Uterus (tissue), 4 donors: Measurements from ENCODE around the gene ARMC2. TPM values are rescaled to one million over a fixed set of nuclear protein-coding genes. Genes with fewer than 3 reads are reported as not detected.
A peak's percentile ranks its signal among the peaks of the same experiment; 100 is the strongest.

ENCODE experiments used
- DNase-seq, 2 donors: peaks; one replicate each; pipeline ENCODE4 v3.0.0-alpha.2; 2019 to 2020
- H3K27ac ChIP-seq, 2 donors: fragments of 200-600 bp; sonication (generic); 1 replicate in 1 of 2; 2 replicates in 1 of 2; pipeline ENCODE4 v1.5.1; 2016 to 2018
- H3K27me3 ChIP-seq, 2 donors: fragments of 200-600 bp; sonication (generic); one replicate each; pipeline ENCODE4 v1.5.1; 2018 to 2019; ENCODE audit warnings: control low read depth in 1 of 2
- H3K36me3 ChIP-seq, 2 donors: fragments of 200-600 bp; sonication (generic); one replicate each; pipeline ENCODE4 v1.5.1; 2019; ENCODE audit warnings: control low read depth in 1 of 2
- H3K4me1 ChIP-seq, 2 donors: fragments of 200-600 bp; sonication (generic); one replicate each; pipeline ENCODE4 v1.5.1; 2018 to 2019; ENCODE audit warnings: control low read depth in 1 of 2
- H3K4me3 ChIP-seq, 2 donors: fragments of 200-600 bp; sonication (generic); 1 replicate in 1 of 2; 2 replicates in 1 of 2; pipeline ENCODE4 v1.5.1; 2018 to 2019; ENCODE audit warnings: mild to moderate bottlenecking in 1 of 2
- H3K9me3 ChIP-seq, 2 donors: fragments of 200-600 bp; sonication (generic); one replicate each; pipeline ENCODE4 v1.5.1; 2019; ENCODE audit warnings: control low read depth in 1 of 2
- POLR2A ChIP-seq, 2 donors: fragments of 450-650 bp; IDR thresholded peaks; one replicate each; pipeline ENCODE4 v1.6.1; 2016; ENCODE audit warnings: antibody characterized with exemption in 2 of 2, mild to moderate bottlenecking in 1 of 2, moderate library complexity in 1 of 2
- intact Hi-C: fragments of 100-400 bp; cut with DNase I; formaldehyde crosslinking; loops from one replicate; pipeline ENCODE4 v1.15.1; 2023; ENCODE audit warnings: low total_unique reads
- total RNA-seq, 4 donors: library from RNA; depleted of rRNA in 3 of 4; stranded (reverse); fragments of >200 nt in 3 of 4; gene quantifications; one replicate each; pipeline versions ENCODE4 v1.1.0 to v1.2.4, GENCODE V29; 2014 to 2023
- TF ChIP-seq, protein P1 (sequence below), 4 experiments: fragments of 200-600 bp in 2 of 4; fragments of 450-650 bp in 2 of 4; sonication (generic) in 2 of 4; IDR thresholded peaks; one replicate each; pipeline ENCODE4 v1.5.1; 2016 to 2019; ENCODE audit warnings: antibody characterized with exemption in 4 of 4, mild to moderate bottlenecking in 2 of 4, moderate library complexity in 1 of 4
- donor health status: DM: yes; HTN: yes; CAD: no.

The ARMC2 gene
- total RNA-seq, 4 donors from 2014 or later, result 5.1 to 15.1 (median 9.1) TPM; not detected in 1

DNA sequence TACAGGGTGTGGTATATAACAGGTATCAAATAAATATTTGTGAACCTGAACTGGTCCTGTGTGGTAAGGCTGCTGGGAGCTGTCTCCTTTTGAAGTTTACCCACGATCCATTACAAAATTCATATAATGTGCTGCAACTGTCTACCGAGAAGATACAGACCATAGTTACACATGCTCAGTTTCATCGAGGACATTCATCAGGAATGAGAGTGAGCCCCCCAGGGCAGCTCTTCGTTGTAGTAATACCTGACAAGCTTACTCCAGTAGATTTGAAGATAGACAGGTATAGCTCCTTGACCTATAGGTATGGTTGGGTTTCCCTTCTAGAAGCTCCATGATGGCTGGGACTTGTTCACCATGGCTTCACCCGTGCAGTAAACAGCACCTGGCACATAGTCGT, 25.7 kb downstream of the ARMC2 start:
- Histone ChIP-seq H3K4me3 (no peak overlapping the region), H3K27ac (peak overlapping the region; percentile 73 to 84), H3K36me3 (no peaks in the 10 kb centered on the region), H3K9me3 (no peaks in the 10 kb centered on the region), H3K4me1 (no peaks in the 10 kb centered on the region), H3K27me3 (no peaks in the 10 kb centered on the region)
- intact Hi-C loops, result no loop called here
- no peak for TF ChIP-seq POLR2A (IDR thresholded peaks at IDR 0.05)
- TF ChIP-seq, protein P1, sequence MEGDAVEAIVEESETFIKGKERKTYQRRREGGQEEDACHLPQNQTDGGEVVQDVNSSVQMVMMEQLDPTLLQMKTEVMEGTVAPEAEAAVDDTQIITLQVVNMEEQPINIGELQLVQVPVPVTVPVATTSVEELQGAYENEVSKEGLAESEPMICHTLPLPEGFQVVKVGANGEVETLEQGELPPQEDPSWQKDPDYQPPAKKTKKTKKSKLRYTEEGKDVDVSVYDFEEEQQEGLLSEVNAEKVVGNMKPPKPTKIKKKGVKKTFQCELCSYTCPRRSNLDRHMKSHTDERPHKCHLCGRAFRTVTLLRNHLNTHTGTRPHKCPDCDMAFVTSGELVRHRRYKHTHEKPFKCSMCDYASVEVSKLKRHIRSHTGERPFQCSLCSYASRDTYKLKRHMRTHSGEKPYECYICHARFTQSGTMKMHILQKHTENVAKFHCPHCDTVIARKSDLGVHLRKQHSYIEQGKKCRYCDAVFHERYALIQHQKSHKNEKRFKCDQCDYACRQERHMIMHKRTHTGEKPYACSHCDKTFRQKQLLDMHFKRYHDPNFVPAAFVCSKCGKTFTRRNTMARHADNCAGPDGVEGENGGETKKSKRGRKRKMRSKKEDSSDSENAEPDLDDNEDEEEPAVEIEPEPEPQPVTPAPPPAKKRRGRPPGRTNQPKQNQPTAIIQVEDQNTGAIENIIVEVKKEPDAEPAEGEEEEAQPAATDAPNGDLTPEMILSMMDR (IDR thresholded peaks at IDR 0.05), result no peak
- no peak for DNase-seq

DNA sequence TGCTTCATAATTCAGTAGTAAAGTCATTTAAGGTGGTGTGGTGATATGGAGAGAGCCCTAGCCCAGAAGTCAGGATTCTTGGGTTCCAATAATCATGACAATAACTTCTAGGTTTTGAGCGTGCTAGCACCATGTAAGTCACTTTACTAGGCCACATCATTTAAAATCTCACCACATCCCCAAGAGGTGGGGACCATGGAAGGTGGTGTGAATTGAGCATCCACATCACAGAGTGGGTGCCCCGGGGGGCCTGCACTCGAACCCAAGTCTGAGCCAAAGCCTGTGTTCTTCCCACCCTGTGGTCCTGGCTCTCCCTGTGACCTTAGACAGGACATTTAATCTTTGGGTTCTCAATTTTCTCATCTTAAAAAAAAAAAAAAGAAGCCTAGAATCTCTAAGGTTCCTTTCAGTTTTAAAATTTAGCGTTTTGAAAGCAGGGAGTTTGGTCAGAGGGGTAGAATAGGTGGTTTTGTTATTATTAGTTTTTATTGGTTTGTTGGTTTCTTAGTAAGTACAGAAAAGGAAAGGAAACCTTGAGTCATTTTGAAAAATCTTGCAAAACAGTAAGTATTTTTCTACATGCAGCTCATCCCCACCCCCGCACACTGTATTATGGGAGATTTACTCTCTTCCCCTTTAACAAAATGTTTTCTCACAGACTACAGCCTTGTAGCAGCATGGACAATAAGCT, 26.4 kb downstream of the ARMC2 start:
- TF ChIP-seq POLR2A (IDR thresholded peaks at IDR 0.05), result no peak
- TF ChIP-seq, protein P1 (IDR thresholded peaks at IDR 0.05), result no peak
- Histone ChIP-seq H3K27me3 (no peaks in the 10 kb centered on the region), H3K36me3 (no peaks in the 10 kb centered on the region), H3K9me3 (no peaks in the 10 kb centered on the region), H3K27ac (peak overlapping the region; percentile 73 to 84), H3K4me3 (no peak overlapping the region), H3K4me1 (no peaks in the 10 kb centered on the region)
- peak in 1 of 2 donors; percentile 66 for DNase-seq
- intact Hi-C loops, result no loop called here

DNA sequence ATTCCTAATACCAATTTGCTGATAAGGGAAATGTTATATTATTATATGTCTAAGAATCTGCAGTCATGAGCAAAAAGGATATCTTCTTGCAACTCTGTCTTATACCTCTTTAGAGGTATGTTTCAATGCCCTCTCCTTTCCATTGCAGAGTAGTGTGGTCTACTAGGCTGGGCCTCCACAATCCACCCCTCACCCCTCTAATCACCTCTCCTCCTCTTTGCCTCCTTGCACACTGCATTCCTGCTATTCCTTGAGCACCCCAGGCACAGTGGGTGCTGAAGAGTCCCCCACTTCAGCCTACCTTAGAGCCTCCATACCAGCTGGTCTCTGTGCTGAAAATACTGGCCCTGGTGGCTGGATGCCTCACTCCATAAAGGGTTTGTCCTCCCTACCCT, 26.9 kb downstream of the ARMC2 start:
- no peak for DNase-seq
- Histone ChIP-seq H3K27ac (peak overlapping the region; percentile 57 to 84), H3K27me3 (no peaks in the 10 kb centered on the region), H3K9me3 (no peaks in the 10 kb centered on the region), H3K4me1 (no peaks in the 10 kb centered on the region), H3K4me3 (no peak overlapping the region), H3K36me3 (no peaks in the 10 kb centered on the region)
- intact Hi-C loops, result no loop called here
- TF ChIP-seq, protein P1 (IDR thresholded peaks at IDR 0.05), result no peak
- TF ChIP-seq POLR2A (IDR thresholded peaks at IDR 0.05), result no peak

DNA sequence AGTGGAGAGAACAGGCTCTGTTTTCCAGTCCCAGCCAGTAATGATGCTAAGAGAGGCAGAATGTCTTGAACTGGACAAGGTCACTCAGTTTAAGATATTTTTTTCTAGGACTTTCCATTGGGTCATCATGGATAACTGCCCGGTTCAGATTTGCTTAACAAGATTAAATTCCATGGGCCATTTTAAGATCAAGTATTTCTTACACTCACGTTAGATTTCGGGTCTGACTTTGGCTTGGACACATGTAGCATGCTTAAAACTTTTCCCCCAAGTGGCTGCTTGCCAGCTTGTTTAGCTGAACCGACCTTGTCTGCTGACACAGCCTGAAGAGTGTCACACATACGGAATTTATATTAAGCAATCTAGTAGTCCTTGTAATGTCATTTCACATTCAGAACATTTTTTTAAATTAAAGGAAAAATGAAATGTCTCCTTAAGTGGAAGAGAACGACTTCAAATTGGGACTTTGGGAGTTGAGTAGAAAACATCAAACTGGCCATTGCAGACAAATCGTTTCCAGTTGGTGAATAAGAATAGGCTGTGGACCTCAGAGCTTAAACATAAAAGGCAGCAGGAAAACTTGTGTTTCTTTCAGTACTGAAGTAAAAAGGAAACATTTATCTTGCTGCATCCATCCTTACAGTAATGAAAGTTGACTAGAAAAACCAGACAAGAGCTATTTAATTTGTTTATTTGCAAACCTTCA, 29.0 kb downstream of the ARMC2 start:
- H3K9me3 ChIP-seq, result no peaks in the 10 kb centered on the region
- peak; percentile 77 to 90 for DNase-seq
- H3K36me3 ChIP-seq, result no peaks in the 10 kb centered on the region
- H3K4me1 ChIP-seq, result no peaks in the 10 kb centered on the region
- no peaks in the 10 kb centered on the region for H3K27me3 ChIP-seq
- intact Hi-C loops, result no loop called here
- TF ChIP-seq, protein P1 (IDR thresholded peaks at IDR 0.05), result no peak
- no peak for TF ChIP-seq POLR2A (IDR thresholded peaks at IDR 0.05)
- peak overlapping the region; percentile 61 to 84 for H3K27ac ChIP-seq
- H3K4me3 ChIP-seq, result no peak overlapping the region

DNA sequence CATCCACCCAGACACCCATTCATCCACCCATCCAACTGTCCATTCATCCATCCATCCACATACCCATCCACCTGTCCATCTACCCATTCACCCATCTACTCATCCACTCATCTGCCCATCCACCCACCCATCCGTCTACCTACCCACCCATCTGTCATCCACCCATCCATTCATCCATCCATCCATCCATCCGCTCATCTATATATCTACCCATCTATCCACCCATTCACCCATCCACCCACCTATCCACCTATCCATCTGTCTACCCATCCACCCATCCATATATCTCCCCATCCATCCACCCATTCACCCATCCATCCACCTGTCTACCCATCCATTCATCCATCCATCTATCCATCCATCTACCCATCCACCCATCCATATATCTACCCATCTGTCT, 30.7 kb downstream of the ARMC2 start:
- no peak for DNase-seq
- no peaks in the 10 kb centered on the region for H3K27me3 ChIP-seq
- H3K4me3 ChIP-seq, result no peak overlapping the region
- H3K9me3 ChIP-seq, result no peaks in the 10 kb centered on the region
- no peaks in the 10 kb centered on the region for H3K4me1 ChIP-seq
- intact Hi-C loops, result no loop called here
- H3K36me3 ChIP-seq, result no peaks in the 10 kb centered on the region
- TF ChIP-seq, protein P1 (IDR thresholded peaks at IDR 0.05), result no peak
- TF ChIP-seq POLR2A (IDR thresholded peaks at IDR 0.05), result no peak
- no peak overlapping the region for H3K27ac ChIP-seq
